Sigmoid colon (tissue), 4 donors: ENCODE results near the gene ETNPPL.

ENCODE experiments used
- EP300 ChIP-seq, 4 donors: sonication (generic); formaldehyde crosslinking; IDR thresholded peaks; one replicate each; pipeline ENCODE4 v1.6.1; 2017; ENCODE audit warnings: antibody characterized with exemption in 4 of 4
- POLR2A ChIP-seq, 2 donors: fragments of 450-650 bp; IDR thresholded peaks; one replicate each; pipeline ENCODE4 v1.6.1; 2016; ENCODE audit warnings: antibody characterized with exemption in 2 of 2, mild to moderate bottlenecking in 2 of 2, moderate library complexity in 2 of 2
- TF ChIP-seq, protein P1 (sequence below), 4 experiments: fragments of 450-650 bp in 3 of 4; fragments of 200-600 bp in 1 of 4; IDR thresholded peaks; one replicate each; pipeline ENCODE4 v1.5.1; 2016 to 2019; ENCODE audit warnings: antibody characterized with exemption in 4 of 4, mild to moderate bottlenecking in 3 of 4, moderate library complexity in 2 of 4

DNA sequence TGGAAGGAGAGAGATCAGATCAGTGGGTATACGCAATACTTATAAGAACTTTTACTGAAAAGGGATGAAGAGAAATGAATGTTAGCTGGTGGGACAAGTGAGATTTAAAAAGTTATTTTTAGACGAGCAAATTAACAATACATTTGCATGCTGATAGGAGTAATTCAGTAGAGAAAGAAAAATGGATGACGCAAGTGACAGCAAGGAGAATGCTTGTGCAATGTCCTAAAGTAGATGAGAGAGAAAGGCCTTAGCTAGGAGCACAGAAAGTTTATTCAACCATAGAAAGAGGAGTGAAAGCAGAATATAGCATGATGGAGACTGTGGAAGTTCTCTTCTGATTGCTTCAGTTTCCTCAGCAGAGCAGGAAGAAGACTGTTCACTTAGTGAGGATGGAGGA, 66.7 kb downstream of the ETNPPL start:
- TF ChIP-seq, protein P1, sequence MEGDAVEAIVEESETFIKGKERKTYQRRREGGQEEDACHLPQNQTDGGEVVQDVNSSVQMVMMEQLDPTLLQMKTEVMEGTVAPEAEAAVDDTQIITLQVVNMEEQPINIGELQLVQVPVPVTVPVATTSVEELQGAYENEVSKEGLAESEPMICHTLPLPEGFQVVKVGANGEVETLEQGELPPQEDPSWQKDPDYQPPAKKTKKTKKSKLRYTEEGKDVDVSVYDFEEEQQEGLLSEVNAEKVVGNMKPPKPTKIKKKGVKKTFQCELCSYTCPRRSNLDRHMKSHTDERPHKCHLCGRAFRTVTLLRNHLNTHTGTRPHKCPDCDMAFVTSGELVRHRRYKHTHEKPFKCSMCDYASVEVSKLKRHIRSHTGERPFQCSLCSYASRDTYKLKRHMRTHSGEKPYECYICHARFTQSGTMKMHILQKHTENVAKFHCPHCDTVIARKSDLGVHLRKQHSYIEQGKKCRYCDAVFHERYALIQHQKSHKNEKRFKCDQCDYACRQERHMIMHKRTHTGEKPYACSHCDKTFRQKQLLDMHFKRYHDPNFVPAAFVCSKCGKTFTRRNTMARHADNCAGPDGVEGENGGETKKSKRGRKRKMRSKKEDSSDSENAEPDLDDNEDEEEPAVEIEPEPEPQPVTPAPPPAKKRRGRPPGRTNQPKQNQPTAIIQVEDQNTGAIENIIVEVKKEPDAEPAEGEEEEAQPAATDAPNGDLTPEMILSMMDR (IDR thresholded peaks at IDR 0.05) = no peak
- TF ChIP-seq POLR2A (IDR thresholded peaks at IDR 0.05) (no peak), EP300 (IDR thresholded peaks at IDR 0.05) (no peak)
